ENCODE measurements around the gene CHST8.
"Not testable (repeated sequence)": the region's sequence is repeated elsewhere in the genome, so short reads cannot be mapped to it uniquely, and the experiment has no call there.

CHST8 gene

DNA sequence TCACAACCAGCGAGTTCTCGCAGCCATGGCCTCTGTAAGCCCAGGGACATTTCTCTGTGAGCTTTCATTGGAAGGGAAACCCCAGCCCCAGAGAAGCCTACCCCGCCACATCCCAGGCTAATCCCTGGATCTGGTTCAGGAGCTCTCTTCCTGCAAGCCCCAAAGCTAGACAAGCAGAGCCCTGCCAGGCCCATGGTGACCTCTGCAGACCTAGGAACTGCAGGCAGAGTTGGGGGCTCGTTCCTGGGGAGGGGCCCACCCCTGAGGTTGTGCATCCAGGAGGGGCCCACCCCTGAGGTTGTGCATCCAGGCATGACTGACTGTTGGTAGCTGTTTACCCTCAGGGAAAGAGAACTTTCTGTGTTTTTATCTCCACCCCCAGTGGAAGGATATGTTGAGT is 196.7 kb downstream of the CHST8 start:
- no peak for DNase-seq

DNA sequence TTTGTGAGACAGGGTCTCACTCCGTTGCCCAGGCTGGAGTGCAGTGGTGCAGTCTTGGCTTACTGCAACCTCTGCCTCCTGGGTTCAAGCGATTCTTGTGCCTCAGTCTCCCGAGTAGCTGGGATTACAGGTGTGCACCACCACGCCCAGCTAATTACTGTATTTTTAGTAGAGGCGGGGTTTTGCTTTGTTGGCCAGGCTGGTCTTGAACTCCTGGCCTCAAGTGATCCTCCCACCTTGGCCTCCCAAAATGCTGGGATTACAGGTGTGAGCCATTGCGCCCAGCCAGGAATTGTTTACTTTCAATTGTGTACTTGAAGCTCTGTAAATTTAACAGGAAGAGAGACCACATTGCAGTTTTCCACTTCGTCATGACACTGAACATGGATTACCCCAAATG is 197.3 kb downstream of the CHST8 start:
- DNase-seq = not testable (repeated sequence)

GRCh38 chr19:33819506-33819879 is 197.7 kb downstream of the CHST8 start:
- no peak for DNase-seq

GRCh38 chr19:33819880-33820781 is 198.4 kb downstream of the CHST8 start:
- DNase-seq = no peak

DNA sequence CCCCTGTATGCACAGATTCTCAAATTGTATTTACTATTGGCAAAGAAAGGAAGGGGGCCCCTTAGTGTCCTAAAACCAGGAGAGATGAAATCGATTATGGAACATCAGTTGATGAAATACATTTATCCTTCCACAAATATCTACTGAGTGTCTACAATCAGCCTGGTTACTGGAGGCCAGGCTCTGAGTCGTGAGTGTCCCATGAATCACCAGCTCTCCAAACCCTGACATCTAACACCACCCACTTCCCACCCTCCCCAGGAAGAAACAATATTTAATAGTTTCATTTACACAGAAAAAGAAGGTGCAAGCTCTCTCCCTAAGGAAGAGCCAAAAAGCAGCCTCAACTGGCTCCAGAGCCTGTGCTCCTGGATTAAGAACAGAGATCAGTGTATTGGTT is 200.1 kb downstream of the CHST8 start:
- DNase-seq = no peak

Data from NCI-H1436 treated with DMSO at 0.1 percent for 48 hours (cell line).